ENCODE measurements around the gene DHRSX.

Gene DHRSX

GRCh38 chrX:2183193-2183725 lies 317.5 kb downstream of the DHRSX start:
- no peak for DNase-seq

DNA sequence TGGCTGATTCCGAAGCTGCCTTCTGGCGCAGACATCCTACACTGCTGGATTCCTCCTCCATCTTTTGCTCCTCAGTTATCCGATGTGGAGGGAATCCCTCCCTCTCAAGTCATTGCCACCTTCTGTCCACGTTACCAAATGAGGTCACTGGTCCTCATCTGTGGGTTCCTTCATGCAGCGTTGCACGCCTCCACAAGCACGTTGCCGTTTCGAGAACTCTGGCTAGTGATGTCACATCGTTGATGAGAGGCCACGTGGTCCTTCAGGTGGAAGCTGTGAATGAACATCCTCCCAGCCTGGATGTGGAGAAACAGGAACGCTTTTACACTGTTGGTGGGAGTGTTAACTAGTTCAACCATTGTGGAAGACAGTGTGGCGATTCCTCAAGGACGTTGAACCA lies 323.2 kb downstream of the DHRSX start:
- no peak for DNase-seq

- DNase-seq = no peak
These were observed 324.0 kb downstream of the DHRSX start for GRCh38 chrX:2176733-2177132.

- no peak for DNase-seq
These were observed 324.5 kb downstream of the DHRSX start for GRCh38 chrX:2176274-2176673.

DNA sequence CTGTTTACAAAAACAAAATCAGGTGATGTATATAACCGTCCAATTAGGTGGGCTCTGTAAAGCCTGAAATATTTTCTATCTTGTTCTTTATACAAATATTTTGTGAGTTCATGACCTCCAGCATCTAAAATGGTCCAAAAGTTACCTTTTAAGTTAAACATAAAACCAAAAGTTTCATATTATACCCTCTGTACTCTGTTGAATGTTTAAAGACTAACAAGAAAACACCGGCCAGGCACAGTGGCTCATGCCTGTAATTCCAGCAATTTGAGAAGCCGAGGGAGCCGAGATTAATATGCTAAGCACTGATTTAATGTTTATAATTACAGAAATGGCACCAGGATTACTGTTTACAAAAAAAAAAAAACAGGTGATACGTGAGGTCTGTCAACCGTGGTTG lies 328.4 kb downstream of the DHRSX start:
- no peak for DNase-seq

Measured in hematopoietic multipotent progenitor cell treated with erythropoietin and hydrocortisone succinate and interleukin-3 and kit ligand, for 6 days (in vitro differentiated cells).